OCI-LY1 (cell line): Measurements from ENCODE around the gene TRPM1.

Source experiments
- H2AFZ ChIP-seq: fragments of 200-600 bp; sonication (generic), shearing (Covaris generic); 2 replicates; pipeline ENCODE4 v1.6.0; 2014; ENCODE audit warnings: antibody characterized with exemption, mild to moderate bottlenecking, low read length
- H3F3A ChIP-seq: fragments of 200-600 bp; sonication (generic), shearing (Covaris generic); 2 replicates; pipeline ENCODE4 v1.6.0; 2014; ENCODE audit warnings: mild to moderate bottlenecking, antibody characterized with exemption, low read length, moderate library complexity; ENCODE audit not compliant: insufficient read depth
- H3K27ac ChIP-seq: fragments of 200-600 bp; sonication (generic); 2 replicates; pipeline ENCODE4 v1.5.1; 2014; ENCODE audit warnings: low read length, mixed run types, mild to moderate bottlenecking, low read depth; ENCODE audit not compliant: poor library complexity, severe bottlenecking
- H3K27me3 ChIP-seq: fragments of 200-600 bp; sonication (generic); 2 replicates; pipeline ENCODE4 v1.6.0; 2014; ENCODE audit warnings: antibody characterized with exemption, mild to moderate bottlenecking, low read length, moderate library complexity; ENCODE audit not compliant: insufficient read depth
- H3K36me3 ChIP-seq: fragments of 200-600 bp; sonication (generic); 2 replicates; pipeline ENCODE4 v1.6.1; 2014; ENCODE audit warnings: mild to moderate bottlenecking, antibody characterized with exemption, low read length, moderate library complexity, mixed read lengths; ENCODE audit not compliant: insufficient read depth
- H3K4me1 ChIP-seq: fragments of 200-600 bp; sonication (generic); 2 replicates; pipeline ENCODE4 v1.5.1; 2014; ENCODE audit warnings: mild to moderate bottlenecking, low read length, moderate library complexity; ENCODE audit not compliant: insufficient read depth, severe bottlenecking
- H3K4me2 ChIP-seq: fragments of 200-600 bp; sonication (generic), shearing (Covaris generic); 2 replicates; pipeline ENCODE4 v1.6.1; 2014; ENCODE audit warnings: low read length
- H3K4me3 ChIP-seq: fragments of 200-600 bp; sonication (generic); 2 replicates; pipeline ENCODE4 v1.5.1; 2014; ENCODE audit warnings: low read length, low read depth, mild to moderate bottlenecking, mixed read lengths; ENCODE audit not compliant: poor library complexity, severe bottlenecking
- H3K79me2 ChIP-seq: fragments of 200-600 bp; shearing (Covaris generic); 2 replicates; pipeline ENCODE4 v1.6.1; 2016; ENCODE audit warnings: mixed run types, low read length, mixed read lengths; ENCODE audit not compliant: insufficient read depth
- H3K9ac ChIP-seq: fragments of 200-600 bp; sonication (generic), shearing (Covaris generic); 2 replicates; pipeline ENCODE4 v1.6.1; 2014; ENCODE audit warnings: mild to moderate bottlenecking, low read length, mixed read lengths
- H3K9me2 ChIP-seq: fragments of 200-600 bp; sonication (generic), shearing (Covaris generic); 2 replicates; pipeline ENCODE4 v1.6.1; 2014; ENCODE audit warnings: low read depth, mild to moderate bottlenecking, low read length, mixed read lengths
- H3K9me3 ChIP-seq: fragments of 200-600 bp; shearing (Covaris generic); 2 replicates; pipeline ENCODE4 v1.6.1; 2014; ENCODE audit warnings: low read length, mixed read lengths
- H4K20me1 ChIP-seq: fragments of 200-600 bp; sonication (generic), shearing (Covaris generic); 2 replicates; pipeline ENCODE4 v1.6.0; 2016; ENCODE audit warnings: mild to moderate bottlenecking, low read length; ENCODE audit not compliant: insufficient read depth
- EZH2 ChIP-seq: fragments of 200-600 bp; sonication (generic), shearing (Covaris generic); IDR thresholded peaks from 2 replicates; pipeline ENCODE4 v1.8.0; 2017; ENCODE audit warnings: borderline replicate concordance, mixed run types, mild to moderate bottlenecking, antibody characterized with exemption, low read length, moderate library complexity, mixed read lengths
- TF ChIP-seq, protein P1 (sequence below): fragments of 200-600 bp; sonication (generic), shearing (Covaris generic); IDR thresholded peaks from 2 replicates; pipeline ENCODE4 v1.5.1; 2017; ENCODE audit warnings: mild to moderate bottlenecking, antibody characterized with exemption, low read length, moderate library complexity, mixed read lengths

The TRPM1 gene

DNA sequence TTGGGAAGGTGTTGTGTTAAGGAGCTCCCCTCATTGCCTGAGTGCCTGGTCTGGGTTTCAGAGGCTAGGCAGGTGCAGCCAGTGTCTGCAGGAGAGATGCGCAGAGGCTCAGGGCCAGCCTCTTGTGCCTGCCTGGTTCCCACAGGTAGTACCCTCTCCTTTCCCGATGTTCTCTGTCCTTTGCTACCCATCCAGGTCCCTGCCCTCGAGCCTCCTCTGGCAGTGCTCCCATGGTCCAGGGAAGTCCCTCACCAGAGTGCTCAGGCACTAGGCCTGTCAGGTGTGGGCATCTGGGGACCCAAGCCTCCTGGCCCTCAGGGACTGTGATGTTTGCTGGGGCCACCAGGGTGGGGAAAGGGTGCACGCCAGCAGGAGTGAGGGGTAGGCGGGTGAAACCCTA is 5.0 kb downstream of the TRPM1 start:
- Histone ChIP-seq H3K4me3 (no peak overlapping the region), H3K79me2 (no peaks in the 10 kb centered on the region), H3K4me1 (no peaks in the 10 kb centered on the region), H3K9ac (no peak overlapping the region), H2AFZ (no peak overlapping the region), H3K9me2 (no peaks in the 10 kb centered on the region), H3K9me3 (no peaks in the 10 kb centered on the region), H3K27me3 (peaks cover 6% of the 10 kb centered on the region; the same call in 1 of the 2 replicates), H3F3A (no peaks in the 10 kb centered on the region), H3K36me3 (no peaks in the 10 kb centered on the region), H3K4me2 (no peak overlapping the region), H4K20me1 (no peaks in the 10 kb centered on the region), H3K27ac (no peak overlapping the region)
- TF ChIP-seq EZH2 = no peak
- TF ChIP-seq, protein P1, sequence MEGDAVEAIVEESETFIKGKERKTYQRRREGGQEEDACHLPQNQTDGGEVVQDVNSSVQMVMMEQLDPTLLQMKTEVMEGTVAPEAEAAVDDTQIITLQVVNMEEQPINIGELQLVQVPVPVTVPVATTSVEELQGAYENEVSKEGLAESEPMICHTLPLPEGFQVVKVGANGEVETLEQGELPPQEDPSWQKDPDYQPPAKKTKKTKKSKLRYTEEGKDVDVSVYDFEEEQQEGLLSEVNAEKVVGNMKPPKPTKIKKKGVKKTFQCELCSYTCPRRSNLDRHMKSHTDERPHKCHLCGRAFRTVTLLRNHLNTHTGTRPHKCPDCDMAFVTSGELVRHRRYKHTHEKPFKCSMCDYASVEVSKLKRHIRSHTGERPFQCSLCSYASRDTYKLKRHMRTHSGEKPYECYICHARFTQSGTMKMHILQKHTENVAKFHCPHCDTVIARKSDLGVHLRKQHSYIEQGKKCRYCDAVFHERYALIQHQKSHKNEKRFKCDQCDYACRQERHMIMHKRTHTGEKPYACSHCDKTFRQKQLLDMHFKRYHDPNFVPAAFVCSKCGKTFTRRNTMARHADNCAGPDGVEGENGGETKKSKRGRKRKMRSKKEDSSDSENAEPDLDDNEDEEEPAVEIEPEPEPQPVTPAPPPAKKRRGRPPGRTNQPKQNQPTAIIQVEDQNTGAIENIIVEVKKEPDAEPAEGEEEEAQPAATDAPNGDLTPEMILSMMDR = no peak

DNA sequence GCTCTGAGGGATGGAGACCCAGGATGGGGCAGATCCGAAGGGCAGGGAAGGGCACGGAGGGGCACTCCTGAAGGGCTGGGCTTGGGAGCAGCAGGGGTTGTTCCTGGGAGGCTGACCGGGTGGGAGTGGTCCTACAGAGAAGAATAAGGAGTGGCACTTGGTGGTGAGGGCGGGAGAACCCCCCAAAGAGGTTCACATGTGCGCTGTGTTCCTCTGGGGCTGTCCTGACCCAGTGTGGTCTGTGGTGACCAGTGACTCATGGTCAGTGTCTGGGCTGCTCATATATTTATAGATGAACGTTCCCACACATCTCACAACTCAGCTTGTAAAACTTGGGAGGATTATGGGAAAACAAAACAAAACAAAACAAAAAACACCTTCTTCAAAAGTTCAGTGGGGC is 10.0 kb downstream of the TRPM1 start:
- no peak overlapping the region for H3K4me2 ChIP-seq
- H3K4me1 ChIP-seq = no peaks in the 10 kb centered on the region
- no peaks in the 10 kb centered on the region for H3K36me3 ChIP-seq
- H3K9me3 ChIP-seq = no peaks in the 10 kb centered on the region
- H3K4me3 ChIP-seq = no peak overlapping the region
- H3K9me2 ChIP-seq = no peaks in the 10 kb centered on the region
- no peak overlapping the region for H2AFZ ChIP-seq
- no peak overlapping the region for H3K9ac ChIP-seq
- H3K79me2 ChIP-seq = no peaks in the 10 kb centered on the region
- no peaks in the 10 kb centered on the region for H3F3A ChIP-seq
- no peaks in the 10 kb centered on the region; the same call in 1 of the 2 replicates for H3K27me3 ChIP-seq
- no peaks in the 10 kb centered on the region for H4K20me1 ChIP-seq
- TF ChIP-seq, protein P1 = no peak
- TF ChIP-seq EZH2 = no peak
- H3K27ac ChIP-seq = no peak overlapping the region

DNA sequence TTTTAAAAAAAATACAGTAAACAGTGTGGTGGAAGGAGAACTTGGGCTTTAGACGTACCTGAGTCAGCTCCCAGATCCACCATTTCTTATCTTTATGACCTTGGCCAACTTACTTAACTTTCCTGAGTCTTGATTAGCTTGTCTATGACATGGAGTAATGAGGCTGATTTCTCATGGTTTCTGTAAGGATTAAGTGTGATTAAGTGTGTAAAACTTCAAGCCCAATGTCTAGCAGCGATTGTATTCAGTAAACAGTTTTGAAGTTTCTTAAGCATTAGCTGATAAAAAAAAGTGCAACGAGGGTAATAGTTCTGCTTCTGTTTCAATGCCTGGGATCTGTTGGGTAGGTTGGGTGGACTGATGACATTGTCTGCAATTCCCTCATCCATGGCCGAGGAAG is 10.8 kb downstream of the TRPM1 start:
- Histone ChIP-seq H3K9me2 (no peaks in the 10 kb centered on the region), H3K36me3 (no peaks in the 10 kb centered on the region), H3K4me1 (no peaks in the 10 kb centered on the region), H3K4me2 (no peak overlapping the region), H3K4me3 (no peak overlapping the region), H2AFZ (no peak overlapping the region), H3K27me3 (no peaks in the 10 kb centered on the region), H3K79me2 (no peaks in the 10 kb centered on the region), H3K9ac (no peak overlapping the region), H4K20me1 (no peaks in the 10 kb centered on the region), H3K27ac (no peak overlapping the region), H3F3A (no peaks in the 10 kb centered on the region), H3K9me3 (no peaks in the 10 kb centered on the region)
- TF ChIP-seq, protein P1 = no peak
- no peak for TF ChIP-seq EZH2
